ENCODE data around the gene TMCC3.

DNA sequence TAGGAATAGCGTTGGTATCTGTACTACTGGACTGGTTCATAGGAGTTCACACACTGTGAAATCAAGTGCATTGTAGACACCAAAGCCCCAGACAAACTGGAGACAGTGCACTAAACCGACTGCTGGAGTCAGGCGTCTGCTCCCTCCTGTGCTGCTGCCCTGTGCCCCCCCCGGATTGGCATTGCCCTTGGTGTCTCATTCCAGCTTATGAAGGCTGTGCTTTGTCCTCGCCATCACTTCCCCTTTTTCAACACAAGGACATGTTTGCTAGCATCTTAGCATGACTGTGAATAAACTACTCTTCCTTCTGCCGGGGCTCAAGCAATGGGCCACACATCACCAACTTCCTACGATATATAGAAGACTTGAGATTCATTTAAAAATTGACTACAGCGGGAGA is 84.0 kb downstream of the TMCC3 start:
- TF ChIP-seq, protein P1, sequence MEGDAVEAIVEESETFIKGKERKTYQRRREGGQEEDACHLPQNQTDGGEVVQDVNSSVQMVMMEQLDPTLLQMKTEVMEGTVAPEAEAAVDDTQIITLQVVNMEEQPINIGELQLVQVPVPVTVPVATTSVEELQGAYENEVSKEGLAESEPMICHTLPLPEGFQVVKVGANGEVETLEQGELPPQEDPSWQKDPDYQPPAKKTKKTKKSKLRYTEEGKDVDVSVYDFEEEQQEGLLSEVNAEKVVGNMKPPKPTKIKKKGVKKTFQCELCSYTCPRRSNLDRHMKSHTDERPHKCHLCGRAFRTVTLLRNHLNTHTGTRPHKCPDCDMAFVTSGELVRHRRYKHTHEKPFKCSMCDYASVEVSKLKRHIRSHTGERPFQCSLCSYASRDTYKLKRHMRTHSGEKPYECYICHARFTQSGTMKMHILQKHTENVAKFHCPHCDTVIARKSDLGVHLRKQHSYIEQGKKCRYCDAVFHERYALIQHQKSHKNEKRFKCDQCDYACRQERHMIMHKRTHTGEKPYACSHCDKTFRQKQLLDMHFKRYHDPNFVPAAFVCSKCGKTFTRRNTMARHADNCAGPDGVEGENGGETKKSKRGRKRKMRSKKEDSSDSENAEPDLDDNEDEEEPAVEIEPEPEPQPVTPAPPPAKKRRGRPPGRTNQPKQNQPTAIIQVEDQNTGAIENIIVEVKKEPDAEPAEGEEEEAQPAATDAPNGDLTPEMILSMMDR (IDR thresholded peaks at IDR 0.05) = no peak
- TF ChIP-seq POLR2A (IDR thresholded peaks at IDR 0.05) (no peak), POLR2AphosphoS5 (IDR thresholded peaks at IDR 0.05) (no peak), EP300 (IDR thresholded peaks at IDR 0.05) (no peak)

Data from suprapubic skin (tissue), 4 donors.